ENCODE data around the gene BRSK1.

BRSK1 gene

DNA sequence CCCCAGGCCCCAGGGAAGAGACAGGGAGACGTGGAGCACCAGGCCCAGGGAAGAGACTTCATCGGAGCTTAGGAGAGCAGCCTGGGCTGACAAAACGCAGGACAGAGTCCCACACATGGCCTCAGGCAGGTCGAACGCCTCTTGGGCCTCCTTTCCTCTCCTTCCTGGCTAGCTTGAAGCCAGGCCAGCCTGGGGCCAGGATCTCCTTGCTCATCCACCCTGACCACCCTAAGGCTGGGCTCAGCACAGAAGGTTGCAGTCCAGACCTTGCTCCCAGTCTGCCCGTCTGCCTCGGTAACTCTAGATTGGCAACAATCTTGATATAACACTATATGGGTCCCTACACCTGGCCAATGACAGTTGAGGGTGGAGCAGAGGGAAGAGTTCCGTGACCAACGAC is 35.1 kb upstream of the BRSK1 start:
- in situ Hi-C loops (cut with HindIII; ENCODE audit: low sequenced_read_pairs): no loop called here
- H3K4me3 ChIP-seq (ENCODE audit: low read depth, low read length): no peak overlapping the region
- TF ChIP-seq, protein P1, sequence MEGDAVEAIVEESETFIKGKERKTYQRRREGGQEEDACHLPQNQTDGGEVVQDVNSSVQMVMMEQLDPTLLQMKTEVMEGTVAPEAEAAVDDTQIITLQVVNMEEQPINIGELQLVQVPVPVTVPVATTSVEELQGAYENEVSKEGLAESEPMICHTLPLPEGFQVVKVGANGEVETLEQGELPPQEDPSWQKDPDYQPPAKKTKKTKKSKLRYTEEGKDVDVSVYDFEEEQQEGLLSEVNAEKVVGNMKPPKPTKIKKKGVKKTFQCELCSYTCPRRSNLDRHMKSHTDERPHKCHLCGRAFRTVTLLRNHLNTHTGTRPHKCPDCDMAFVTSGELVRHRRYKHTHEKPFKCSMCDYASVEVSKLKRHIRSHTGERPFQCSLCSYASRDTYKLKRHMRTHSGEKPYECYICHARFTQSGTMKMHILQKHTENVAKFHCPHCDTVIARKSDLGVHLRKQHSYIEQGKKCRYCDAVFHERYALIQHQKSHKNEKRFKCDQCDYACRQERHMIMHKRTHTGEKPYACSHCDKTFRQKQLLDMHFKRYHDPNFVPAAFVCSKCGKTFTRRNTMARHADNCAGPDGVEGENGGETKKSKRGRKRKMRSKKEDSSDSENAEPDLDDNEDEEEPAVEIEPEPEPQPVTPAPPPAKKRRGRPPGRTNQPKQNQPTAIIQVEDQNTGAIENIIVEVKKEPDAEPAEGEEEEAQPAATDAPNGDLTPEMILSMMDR (IDR thresholded peaks at IDR 0.05; ENCODE audit: low read depth, low read length, missing control alignments): no peak
- DNase-seq (ENCODE audit: low read depth): no peak

DNA sequence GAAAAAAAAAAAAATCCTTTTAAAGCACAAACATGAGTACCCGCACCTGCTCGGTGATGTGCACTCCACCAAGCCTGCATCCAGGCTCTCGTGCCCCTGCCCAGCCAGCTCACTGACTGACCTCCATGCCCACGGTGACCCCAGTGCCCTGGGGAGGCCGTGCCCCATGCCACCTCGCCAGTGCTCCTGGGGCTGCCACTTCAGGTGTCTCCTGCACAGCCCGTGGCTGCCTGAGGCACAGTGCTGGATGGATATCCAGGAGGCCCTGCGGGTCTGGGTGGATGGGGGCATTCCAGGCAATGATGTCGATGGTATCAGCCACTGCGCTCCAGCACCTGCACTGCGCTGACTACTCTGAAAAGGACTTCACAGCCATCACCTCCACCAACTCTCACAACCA is 34.0 kb upstream of the BRSK1 start:
- TF ChIP-seq, protein P1 (IDR thresholded peaks at IDR 0.05; ENCODE audit: low read depth, low read length, missing control alignments): no peak
- in situ Hi-C loops (cut with HindIII; ENCODE audit: low sequenced_read_pairs): loop anchor here (10.0 kb wide), 1 partner anchor 75 kb away; no protein-coding TSS in a partner anchor

DNA sequence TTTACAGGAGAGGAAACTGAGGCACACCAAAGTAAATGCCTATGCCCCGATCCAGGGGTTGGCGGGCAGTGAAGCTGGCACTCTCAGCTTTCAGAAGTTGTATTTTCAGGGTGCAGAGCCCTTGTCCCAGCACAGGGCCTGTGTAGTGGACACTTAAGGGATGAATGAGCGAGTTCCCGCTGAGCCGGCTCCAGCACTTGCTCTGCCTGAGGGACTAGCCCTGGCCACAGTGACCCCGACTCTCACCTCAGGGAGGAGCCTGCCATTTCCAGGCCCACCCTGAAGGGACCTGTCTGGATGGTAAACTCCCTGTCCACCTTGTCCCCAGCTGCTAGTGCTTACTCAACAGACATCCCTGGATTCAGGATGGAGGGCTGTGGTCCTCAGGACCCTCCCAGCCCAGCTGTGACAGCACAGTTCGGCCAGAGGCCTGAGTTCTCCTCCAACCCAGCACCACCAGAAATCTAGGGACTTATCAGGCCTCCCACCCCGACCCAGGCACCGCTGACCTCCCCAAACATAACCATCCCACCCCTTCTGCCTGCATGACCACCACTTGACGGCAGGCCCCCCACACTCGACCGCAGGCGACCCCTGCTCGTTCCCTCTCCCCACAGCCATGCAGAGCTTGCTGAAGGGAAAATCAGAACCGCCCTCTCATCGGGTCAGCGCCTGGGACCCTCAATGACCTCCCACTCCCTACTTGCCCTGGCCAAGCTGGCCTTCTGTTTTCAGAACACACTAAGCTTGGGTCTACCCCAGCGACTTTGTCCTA is 33.3 kb upstream of the BRSK1 start:
- TF ChIP-seq, protein P1 (IDR thresholded peaks at IDR 0.05; ENCODE audit: low read depth, low read length, missing control alignments): no peak
- no peak for DNase-seq (ENCODE audit: low read depth)
- in situ Hi-C loops (cut with HindIII; ENCODE audit: low sequenced_read_pairs): loop anchor here (10.0 kb wide), 1 partner anchor 76 kb away; no protein-coding TSS in a partner anchor
- no peak overlapping the region for H3K4me3 ChIP-seq (ENCODE audit: low read depth, low read length)

More for the DNA sequence above, 34.0 kb upstream of the BRSK1 start:
- no peak overlapping the region for H3K4me3 ChIP-seq (ENCODE audit: low read depth, low read length)
- no peak for DNase-seq (ENCODE audit: low read depth)

DNA sequence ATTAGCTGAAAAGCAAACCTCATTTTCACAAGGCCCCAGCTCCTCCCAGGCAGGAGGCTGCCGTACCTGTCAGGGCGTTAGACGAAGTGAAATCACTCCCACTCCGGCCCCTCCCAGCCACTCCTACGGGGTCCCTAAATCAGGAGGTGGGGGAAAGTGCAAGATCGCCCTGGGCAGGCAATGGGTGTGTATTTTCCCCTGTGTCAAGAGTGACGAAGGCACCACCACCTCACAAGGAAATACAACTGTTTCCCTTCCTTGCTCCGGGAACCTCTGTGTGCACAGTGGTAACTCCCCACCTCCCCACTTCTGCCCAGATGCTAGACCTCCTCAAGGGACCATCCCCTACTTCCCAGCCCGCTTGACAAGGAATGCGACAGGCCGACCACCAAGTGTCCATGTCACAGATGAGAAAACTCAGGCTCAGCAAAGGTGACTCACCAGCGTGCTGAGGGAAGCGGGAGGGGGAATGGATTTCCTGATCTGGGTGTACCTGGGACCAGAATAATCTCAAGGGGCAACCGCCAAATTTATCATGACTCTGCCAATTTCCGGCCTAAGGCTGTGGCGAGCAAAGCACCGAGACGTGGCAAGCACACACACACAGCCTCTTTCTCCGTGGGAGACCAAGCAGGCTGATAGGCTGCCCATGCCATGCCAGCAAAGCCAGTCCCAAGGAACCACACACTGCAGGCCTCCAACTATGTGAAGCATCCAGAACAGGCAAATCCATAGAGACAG is 32.3 kb upstream of the BRSK1 start:
- TF ChIP-seq, protein P1 (IDR thresholded peaks at IDR 0.05; ENCODE audit: low read depth, low read length, missing control alignments): no peak
- DNase-seq (ENCODE audit: low read depth): no peak
- in situ Hi-C loops (cut with HindIII; ENCODE audit: low sequenced_read_pairs): loop anchor here (10.0 kb wide), 1 partner anchor 77 kb away; no protein-coding TSS in a partner anchor
- H3K4me3 ChIP-seq (ENCODE audit: low read depth, low read length): no peak overlapping the region

DNA sequence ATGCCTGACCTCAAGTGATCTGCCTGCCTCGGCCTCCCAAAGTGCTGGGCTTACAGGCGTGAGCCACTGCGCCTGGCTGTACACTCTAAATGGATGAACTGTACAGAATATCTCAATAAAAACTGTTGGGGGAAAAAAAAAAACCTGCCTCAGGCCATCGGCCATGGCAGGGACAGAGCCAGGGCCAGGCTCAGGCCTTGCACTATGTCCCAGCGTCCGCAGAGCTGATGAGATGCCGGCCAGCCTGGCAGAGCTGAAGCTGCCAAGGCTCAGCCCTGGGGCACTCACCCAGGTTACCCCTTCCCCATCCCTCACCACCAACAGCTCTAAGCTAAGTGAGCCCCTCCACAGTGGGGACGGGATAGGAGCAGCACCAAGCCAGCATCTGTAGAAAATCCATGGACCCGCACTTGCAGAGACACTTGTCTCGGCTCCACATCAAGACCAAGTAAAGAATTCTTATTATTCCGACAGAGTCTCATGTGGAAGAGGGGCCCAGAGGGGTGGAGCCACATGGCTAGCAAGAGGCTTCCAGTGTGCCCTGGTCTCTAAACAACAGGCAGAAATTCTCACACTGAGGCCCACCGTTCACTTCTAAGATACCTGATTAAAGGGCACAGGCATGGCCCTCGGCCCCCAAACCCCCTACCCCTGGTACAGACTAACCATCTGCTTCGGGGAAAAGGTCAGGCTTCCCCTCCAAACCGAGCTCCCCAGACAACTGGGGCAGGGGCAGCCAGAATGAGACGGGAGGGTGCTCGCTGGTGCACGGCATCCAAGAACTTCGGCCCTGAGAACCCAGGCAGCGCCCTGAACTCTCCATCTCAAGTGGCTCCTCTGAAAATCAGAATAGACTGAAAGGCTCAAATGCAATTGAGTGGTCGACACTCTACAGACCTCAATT is 30.8 kb upstream of the BRSK1 start:
- in situ Hi-C loops (cut with HindIII; ENCODE audit: low sequenced_read_pairs): loop anchor here (10.0 kb wide), 1 partner anchor 78 kb away; no protein-coding TSS in a partner anchor
- DNase-seq (ENCODE audit: low read depth): no peak
- H3K4me3 ChIP-seq (ENCODE audit: low read depth, low read length): no peak overlapping the region
- TF ChIP-seq, protein P1 (IDR thresholded peaks at IDR 0.05; ENCODE audit: low read depth, low read length, missing control alignments): no peak

Measured in astrocyte of the cerebellum (primary cell).